Measurements from ENCODE around the gene ZNF747.
A peak's percentile ranks its signal among the peaks of the same experiment; 100 is the strongest.

Gene ZNF747

GRCh38 chr16:30534368-30535105 lies at the start of gene ZNF747:
ZNF747 (minus strand) TSS chr16:30534858; CDS start chr16:30534679, 179 bp downstream.
- DNase-seq = peak; percentile 93

GRCh38 chr16:30582611-30583340 lies 48.1 kb upstream of the ZNF747 start:
- DNase-seq = no peak

GRCh38 chr16:30581457-30581856 lies 46.8 kb upstream of the ZNF747 start:
- no peak for DNase-seq

GRCh38 chr16:30574678-30575077 lies 40.0 kb upstream of the ZNF747 start:
- DNase-seq = no peak

- DNase-seq = peak; percentile 93
Observed at GRCh38 chr16:30571445-30572322, 37.0 kb upstream of the ZNF747 start, which contains the start of gene ZNF688. ZNF688 (minus strand) TSS chr16:30571714; CDS start chr16:30571629, 85 bp downstream.

GRCh38 chr16:30570636-30571444 lies 36.2 kb upstream of the ZNF747 start:
- DNase-seq = no peak

GRCh38 chr16:30569746-30570635 lies 35.3 kb upstream of the ZNF747 start:
- DNase-seq = no peak

GRCh38 chr16:30569281-30569680 lies 34.6 kb upstream of the ZNF747 start:
- DNase-seq = no peak

- peak; percentile 39 for DNase-seq
Observed at GRCh38 chr16:30567991-30568638, 33.5 kb upstream of the ZNF747 start.

- peak; percentile 67 for DNase-seq
Observed at GRCh38 chr16:30567160-30567990, 32.7 kb upstream of the ZNF747 start.

- DNase-seq = no peak
Observed at GRCh38 chr16:30566531-30566930, 31.9 kb upstream of the ZNF747 start.

GRCh38 chr16:30565984-30566383 lies 31.3 kb upstream of the ZNF747 start:
- DNase-seq = no peak

GRCh38 chr16:30565526-30565925 lies 30.9 kb upstream of the ZNF747 start:
- no peak for DNase-seq

- DNase-seq = no peak
Observed at GRCh38 chr16:30562021-30562420, 27.4 kb upstream of the ZNF747 start.

GRCh38 chr16:30561089-30561816 lies 26.6 kb upstream of the ZNF747 start:
- DNase-seq = no peak

- no peak for DNase-seq
Observed at GRCh38 chr16:30559690-30560089, 25.0 kb upstream of the ZNF747 start.

GRCh38 chr16:30558789-30559377 lies 24.2 kb upstream of the ZNF747 start:
- DNase-seq = no peak

- peak; percentile 95 for DNase-seq
Observed at GRCh38 chr16:30557957-30558788, 23.5 kb upstream of the ZNF747 start, which contains the start of gene ZNF764. ZNF764 (minus strand) TSS chr16:30558374; CDS start chr16:30558182, 192 bp downstream.

Measured in activated naive CD4-positive, alpha-beta T cell treated with anti-CD3 and anti-CD28 coated beads, Interleukin-2, amount 50 U/mL, for 16 hours (primary cell).